Epithelial cell of esophagus (primary cell): ENCODE results near the gene APOL2.

ENCODE experiments used
- DNase-seq: peaks from one replicate; pipeline ENCODE4 v3.0.0; 2010; ENCODE audit warnings: low read depth
- H3K4me3 ChIP-seq: 2 replicates; pipeline ENCODE4 v1.5.1; 2011; ENCODE audit warnings: mild to moderate bottlenecking, low read length, control low read depth
- CTCF ChIP-seq: IDR thresholded peaks from 2 replicates; pipeline ENCODE4 v1.5.1; 2011; ENCODE audit warnings: low read depth, mild to moderate bottlenecking, low read length, control low read depth, inconsistent platforms; ENCODE audit not compliant: insufficient read depth; ENCODE audit errors: missing control alignments

Gene APOL2

GRCh38 chr22:36227806-36228205 is 11.5 kb downstream of the APOL2 start:
- TF ChIP-seq CTCF: no peak
- H3K4me3 ChIP-seq: no peak overlapping the region
- DNase-seq: no peak

GRCh38 chr22:36227396-36227795 is 11.9 kb downstream of the APOL2 start:
- no peak overlapping the region for H3K4me3 ChIP-seq
- DNase-seq: no peak
- no peak for TF ChIP-seq CTCF

GRCh38 chr22:36226189-36226588 is 13.1 kb downstream of the APOL2 start:
- H3K4me3 ChIP-seq: no peak overlapping the region
- DNase-seq: no peak
- no peak for TF ChIP-seq CTCF

GRCh38 chr22:36225333-36225922 is 13.9 kb downstream of the APOL2 start:
- no peak for DNase-seq
- H3K4me3 ChIP-seq: no peak overlapping the region
- no peak for TF ChIP-seq CTCF

GRCh38 chr22:36224245-36224644 is 15.1 kb downstream of the APOL2 start:
- no peak overlapping the region for H3K4me3 ChIP-seq
- no peak for TF ChIP-seq CTCF
- peak; percentile 54 for DNase-seq

GRCh38 chr22:36223504-36223903 is 15.8 kb downstream of the APOL2 start:
- no peak overlapping the region for H3K4me3 ChIP-seq
- no peak for TF ChIP-seq CTCF
- no peak for DNase-seq

GRCh38 chr22:36222887-36223450 is 16.4 kb downstream of the APOL2 start:
- TF ChIP-seq CTCF: no peak
- H3K4me3 ChIP-seq: no peak overlapping the region
- DNase-seq: no peak
